Inflammatory macrophage treated with lipopolysaccharide for 4 hours (primary cell): Measurements from ENCODE around the gene P4HTM.

Experiments
- DNase-seq: peaks from one replicate; pipeline ENCODE4 v3.0.0-alpha.2; 2020

P4HTM gene

GRCh38 chr3:49025793-49026520 is 35.9 kb downstream of the P4HTM start:
- no peak for DNase-seq

GRCh38 chr3:49026536-49026935 is 36.5 kb downstream of the P4HTM start:
- no peak for DNase-seq

- DNase-seq = no peak
These were observed 37.6 kb downstream of the P4HTM start for GRCh38 chr3:49027634-49028033.

- no peak for DNase-seq
These were observed 38.2 kb downstream of the P4HTM start for GRCh38 chr3:49028298-49028672.

GRCh38 chr3:49028673-49029562 is 38.9 kb downstream of the P4HTM start, which contains the start of gene IMPDH2:
Gene IMPDH2, minus strand, starts transcription at chr3:49029398. Its CDS starts 48 bp downstream, at chr3:49029350.
- peak; percentile 97 for DNase-seq

GRCh38 chr3:49029563-49029884 is 39.5 kb downstream of the P4HTM start:
- DNase-seq = no peak

GRCh38 chr3:49030321-49030720 is 40.3 kb downstream of the P4HTM start:
- no peak for DNase-seq

- DNase-seq = no peak
These were observed 42.7 kb downstream of the P4HTM start for GRCh38 chr3:49032646-49033304.

- no peak for DNase-seq
These were observed 44.6 kb downstream of the P4HTM start for GRCh38 chr3:49034650-49035049.

GRCh38 chr3:49035281-49035680 is 45.2 kb downstream of the P4HTM start:
- peak; percentile 83 for DNase-seq

GRCh38 chr3:49053543-49053942 is 63.5 kb downstream of the P4HTM start:
- DNase-seq = no peak

GRCh38 chr3:49054344-49054862 is 64.4 kb downstream of the P4HTM start:
- DNase-seq = no peak
